Stimulated activated CD4-positive, alpha-beta T cell treated with anti-CD3 and anti-CD28 coated beads, Interleukin-1b, Interleukin-23, amount 100 ng/mL, for 4 hours (primary cell): ENCODE data around the gene DRG1.
"Not testable (repeated sequence)": the region's sequence is repeated elsewhere in the genome, so short reads cannot be mapped to it uniquely, and the experiment has no call there.

ENCODE experiments used
- DNase-seq, 2 donors: peaks; one replicate each; pipeline ENCODE4 v3.0.0-alpha.2; 2020; ENCODE audit warnings: low read depth in 2 of 2

Gene DRG1, protein sequence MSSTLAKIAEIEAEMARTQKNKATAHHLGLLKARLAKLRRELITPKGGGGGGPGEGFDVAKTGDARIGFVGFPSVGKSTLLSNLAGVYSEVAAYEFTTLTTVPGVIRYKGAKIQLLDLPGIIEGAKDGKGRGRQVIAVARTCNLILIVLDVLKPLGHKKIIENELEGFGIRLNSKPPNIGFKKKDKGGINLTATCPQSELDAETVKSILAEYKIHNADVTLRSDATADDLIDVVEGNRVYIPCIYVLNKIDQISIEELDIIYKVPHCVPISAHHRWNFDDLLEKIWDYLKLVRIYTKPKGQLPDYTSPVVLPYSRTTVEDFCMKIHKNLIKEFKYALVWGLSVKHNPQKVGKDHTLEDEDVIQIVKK

GRCh38 chr22:31399211-31400022, at the start of gene DRG1:
Gene DRG1, plus strand, starts transcription at chr22:31399604. Its CDS starts 80 bp downstream, at chr22:31399684.
- peak; percentile 95 to 98 for DNase-seq

GRCh38 chr22:31349960-31350359, 49.4 kb upstream of the DRG1 start:
- DNase-seq: no peak

GRCh38 chr22:31350410-31350863, 49.0 kb upstream of the DRG1 start:
- DNase-seq: no peak

GRCh38 chr22:31354515-31354914, 44.9 kb upstream of the DRG1 start:
- no peak for DNase-seq

DNA sequence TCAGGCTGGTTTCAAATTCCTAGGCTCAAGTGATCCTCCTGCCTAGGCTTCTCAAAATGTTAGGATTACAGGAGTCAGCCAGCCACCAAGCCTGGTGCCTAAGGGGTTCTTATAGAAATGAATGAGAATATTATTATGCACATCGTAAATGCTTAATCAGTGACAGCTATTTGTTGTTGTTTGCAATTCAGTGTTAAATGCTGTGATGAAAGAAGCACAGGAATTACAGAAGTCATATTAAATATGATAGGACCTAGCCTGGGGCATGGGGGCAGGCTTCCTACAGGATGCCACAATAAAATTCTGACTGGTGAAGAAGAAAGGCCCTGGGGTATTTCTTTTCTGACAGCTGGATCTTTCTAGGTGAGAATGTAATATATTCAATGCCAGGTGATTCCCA, 39.4 kb upstream of the DRG1 start:
- DNase-seq: no peak

DNA sequence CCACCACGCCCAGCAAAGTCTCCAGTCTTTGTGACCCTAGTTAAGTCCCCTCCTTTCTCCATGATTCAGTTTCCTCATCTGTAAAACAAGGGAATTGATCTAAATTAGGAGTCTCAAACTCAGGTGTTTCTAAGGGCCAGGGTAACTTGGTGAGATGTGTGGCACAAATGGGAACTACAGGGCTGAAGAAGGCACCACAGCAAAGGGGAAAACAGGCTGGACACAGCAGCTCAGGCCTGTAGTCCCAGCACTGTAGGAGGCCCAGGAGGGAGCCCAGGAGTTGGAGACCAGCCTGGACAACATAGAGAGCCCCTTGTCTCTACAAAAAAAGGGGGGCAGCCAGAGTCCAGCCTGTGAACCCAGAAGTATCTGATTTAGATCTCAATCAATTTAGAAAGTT, 37.7 kb upstream of the DRG1 start:
- DNase-seq: no peak

DNA sequence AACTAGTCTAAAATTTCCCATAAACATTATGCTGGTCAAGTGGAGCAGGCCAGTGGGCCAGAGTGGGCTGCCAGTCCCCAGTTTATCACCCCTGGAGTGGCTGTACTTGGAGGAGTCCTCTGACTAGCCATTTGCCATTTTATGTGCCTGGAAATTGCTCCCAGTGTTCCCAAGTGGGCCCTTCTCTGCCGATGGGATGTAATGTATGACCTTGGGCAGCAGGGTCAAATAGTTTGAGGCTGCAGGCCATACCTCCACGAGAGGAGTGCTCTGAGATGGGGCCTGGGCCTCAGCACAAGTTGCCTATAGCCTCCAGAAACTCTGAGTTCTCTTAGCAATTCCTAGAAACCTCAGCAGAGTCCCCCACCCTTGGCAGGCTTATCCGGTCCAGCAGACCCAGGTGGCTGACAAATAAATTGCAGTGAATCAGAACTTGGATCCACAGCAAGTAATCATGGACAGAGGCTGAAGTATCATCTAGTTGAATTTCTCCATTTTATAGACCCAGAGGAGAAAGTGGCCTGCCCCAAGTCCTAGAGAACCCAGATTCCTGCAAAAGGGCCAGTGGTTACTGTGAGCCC, 35.4 kb upstream of the DRG1 start:
- no peak for DNase-seq

DNA sequence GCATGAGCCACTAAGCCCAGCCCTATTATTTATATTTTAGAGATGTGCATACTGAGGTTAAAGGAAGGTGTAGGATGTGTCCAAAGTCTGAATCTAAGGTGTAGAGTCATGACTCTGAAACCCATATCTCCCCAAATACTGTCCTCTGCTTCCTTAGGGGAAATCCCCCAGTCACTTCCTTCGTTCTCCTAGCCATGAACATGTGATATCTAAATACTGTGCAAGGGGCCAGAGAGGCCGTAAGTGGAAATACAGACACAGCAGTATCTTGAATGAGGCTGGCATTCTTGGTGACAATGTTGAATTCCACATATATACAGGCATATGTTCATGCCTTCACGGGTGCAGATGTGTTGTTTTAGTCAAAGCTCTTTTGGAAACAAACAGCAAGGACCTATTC, 32.0 kb upstream of the DRG1 start:
- DNase-seq: no peak

DNA sequence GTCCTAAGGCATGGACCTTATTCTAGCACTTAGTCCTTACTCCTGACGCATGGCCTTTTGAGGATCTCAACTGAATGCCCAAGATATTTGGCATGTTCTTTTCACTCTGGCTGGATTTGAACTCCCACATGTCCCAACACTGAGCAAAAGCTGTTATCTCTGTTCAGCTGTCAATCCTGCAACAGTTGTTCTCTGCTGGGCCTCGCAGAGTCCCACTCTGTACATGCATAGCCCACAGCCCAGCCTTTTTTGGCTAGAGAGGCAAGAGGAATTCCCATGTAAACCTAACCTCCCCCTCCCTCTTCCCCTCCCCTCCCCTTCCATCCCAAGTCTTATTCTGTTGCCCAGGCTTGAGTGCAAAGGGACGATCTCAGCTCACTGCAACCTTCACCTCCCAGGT, 21.8 kb upstream of the DRG1 start:
- DNase-seq: no peak

GRCh38 chr22:31378123-31378522, 21.3 kb upstream of the DRG1 start:
- no peak for DNase-seq

- DNase-seq: not testable (repeated sequence)
These were observed 20.8 kb upstream of the DRG1 start for GRCh38 chr22:31378651-31379050.

GRCh38 chr22:31393893-31394292, 5.5 kb upstream of the DRG1 start:
- DNase-seq: no peak

- no peak for DNase-seq
These were observed 5.1 kb upstream of the DRG1 start for GRCh38 chr22:31394326-31394725.

DNA sequence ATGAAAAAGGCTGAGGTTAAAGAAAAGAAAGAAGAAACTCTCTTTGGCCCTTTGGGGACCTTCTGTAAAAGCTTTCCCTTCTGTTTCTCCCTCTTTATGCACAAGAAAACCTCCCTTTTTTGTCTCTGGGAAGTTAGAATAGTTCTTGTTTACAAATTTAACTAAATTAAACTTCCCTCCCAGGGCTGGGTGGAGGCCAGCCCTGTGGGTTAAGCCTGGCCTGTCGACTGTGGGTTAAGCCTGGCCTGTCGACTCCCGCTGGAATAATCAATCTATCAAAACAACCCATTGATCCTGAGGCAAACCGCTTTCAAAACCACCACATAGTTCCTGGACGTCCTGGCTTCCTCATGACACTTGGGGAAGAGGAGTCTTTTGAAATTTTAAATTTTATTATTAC, 1.2 kb upstream of the DRG1 start:
- DNase-seq: no peak

DNA sequence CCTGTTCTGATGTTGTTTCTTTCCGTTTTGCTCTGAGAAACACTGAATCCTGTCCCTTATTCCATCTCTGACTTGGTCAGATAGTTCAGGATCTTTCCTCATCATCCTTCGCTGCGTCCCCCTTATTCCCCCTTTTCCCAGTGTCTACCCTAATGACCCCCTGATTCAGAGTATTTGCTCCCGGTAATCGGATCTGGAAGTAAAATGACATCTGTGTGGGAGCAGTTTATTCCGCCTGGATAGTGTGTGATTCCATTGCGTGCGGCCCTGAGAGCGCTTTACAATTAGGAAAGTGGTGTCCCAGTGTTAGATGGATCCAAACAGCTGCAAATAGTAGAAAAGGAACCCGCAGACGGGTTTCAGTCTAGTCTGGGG, 606 bp downstream of the DRG1 start:
- DNase-seq: no peak

DNA sequence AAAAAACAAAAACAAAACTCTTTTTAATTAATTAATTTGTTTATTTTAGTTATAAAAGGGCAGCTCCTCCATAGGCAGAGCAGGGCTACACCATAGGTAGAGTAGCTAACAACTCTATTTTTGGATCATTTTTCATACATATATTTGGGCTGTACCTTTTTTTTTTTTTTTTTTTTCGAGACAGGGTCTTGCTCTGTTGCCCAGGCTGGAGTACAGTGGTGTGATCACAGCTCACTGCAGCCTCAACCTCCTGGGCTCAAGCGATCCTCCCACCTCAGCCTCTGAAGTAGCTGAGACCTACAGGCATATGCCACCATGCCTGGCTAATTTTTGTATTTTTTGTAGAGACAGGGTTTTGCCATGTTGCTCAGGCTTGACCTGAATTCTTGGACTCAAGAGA, 2.9 kb downstream of the DRG1 start:
- not testable (repeated sequence) for DNase-seq

DNA sequence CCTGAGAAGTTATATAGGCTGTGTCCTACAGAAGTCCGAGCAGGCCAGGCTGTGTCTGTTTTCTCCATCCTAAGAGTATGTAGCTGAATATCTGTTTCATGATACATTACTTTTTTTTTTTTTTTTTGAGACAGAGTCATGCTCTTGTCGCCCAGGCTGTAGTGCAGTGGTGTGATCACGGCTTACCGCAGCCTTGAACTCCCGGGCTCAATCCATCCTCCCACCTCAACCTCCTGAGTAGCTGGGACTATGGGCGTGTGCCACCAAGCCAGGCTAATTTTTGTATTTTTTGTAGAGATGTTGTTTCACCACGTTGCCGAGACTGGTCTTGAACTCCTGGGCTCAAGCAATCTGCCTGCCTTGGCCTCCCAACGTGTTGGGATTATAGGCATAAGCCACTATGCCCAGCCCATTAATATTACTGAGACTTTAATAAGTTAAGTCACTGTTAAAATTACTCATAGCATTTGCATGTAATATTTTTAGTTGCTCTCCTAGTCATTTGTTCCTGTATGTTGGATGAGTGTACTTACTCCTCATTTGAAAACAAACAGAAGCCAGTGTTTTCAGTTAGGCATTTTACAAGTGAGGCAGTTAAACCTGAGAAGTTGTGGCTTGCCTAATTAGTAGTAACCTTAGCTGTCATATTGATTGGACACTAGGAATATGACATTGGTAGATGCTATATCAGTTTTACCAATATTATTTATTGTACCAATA, 26.1 kb downstream of the DRG1 start:
- no peak for DNase-seq

- DNase-seq: no peak
These were observed 32.5 kb downstream of the DRG1 start for GRCh38 chr22:31431950-31432349.

GRCh38 chr22:31436132-31436531, 36.7 kb downstream of the DRG1 start:
- no peak for DNase-seq

- no peak for DNase-seq
These were observed 40.4 kb downstream of the DRG1 start for GRCh38 chr22:31439808-31440207.

DNA sequence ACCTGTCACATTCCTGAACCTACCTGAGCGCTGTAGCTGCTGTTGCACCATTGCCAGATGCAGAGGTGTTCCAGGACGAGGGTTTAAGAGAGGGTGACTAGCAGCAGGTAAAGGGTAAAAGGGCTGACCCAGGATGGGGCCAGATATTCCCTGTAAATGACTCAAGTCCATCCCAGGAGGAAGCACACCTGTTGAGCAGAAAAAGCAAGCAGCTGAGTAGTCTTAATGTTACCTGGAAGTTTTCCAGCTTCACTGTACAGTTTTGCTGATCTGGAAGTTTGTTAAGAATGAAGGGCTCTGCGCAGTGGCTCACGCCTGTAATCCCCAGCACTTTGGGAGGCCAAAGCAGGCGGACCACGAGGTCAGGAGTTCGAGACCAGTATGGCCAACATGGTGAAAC, 41.3 kb downstream of the DRG1 start:
- DNase-seq: no peak

GRCh38 chr22:31441652-31442051, 42.2 kb downstream of the DRG1 start:
- no peak for DNase-seq
